Esophagus squamous epithelium (tissue), 4 donors: ENCODE measurements around the gene MRM1.

Source experiments
- CTCF ChIP-seq, 6 experiments: fragments of 450-650 bp in 4 of 6; fragments of 200-600 bp in 2 of 6; sonication (generic) in 2 of 6; IDR thresholded peaks; one replicate each; pipeline ENCODE4 v1.5.1; 2016 to 2019; ENCODE audit warnings: antibody characterized with exemption in 6 of 6, mild to moderate bottlenecking in 4 of 6, moderate library complexity in 4 of 6
- POLR2A ChIP-seq, 4 donors: fragments of 450-650 bp; IDR thresholded peaks; one replicate each; pipeline ENCODE4 v1.6.1; 2017; ENCODE audit warnings: antibody characterized with exemption in 4 of 4, mild to moderate bottlenecking in 4 of 4, moderate library complexity in 3 of 4

- TF ChIP-seq CTCF (IDR thresholded peaks at IDR 0.05), result no peak
- TF ChIP-seq POLR2A (IDR thresholded peaks at IDR 0.05), result no peak
Observed at GRCh38 chr17:36613155-36613554, 11.8 kb downstream of the MRM1 start.
